Inflammatory macrophage treated with lipopolysaccharide for 4 hours (primary cell): Measurements from ENCODE around the gene RAB10.
"Not testable (repeated sequence)": the region's sequence is repeated elsewhere in the genome, so short reads cannot be mapped to it uniquely, and the experiment has no call there.

ENCODE experiments used
- DNase-seq: peaks from one replicate; pipeline ENCODE4 v3.0.0-alpha.2; 2020

RAB10 gene

GRCh38 chr2:26033818-26034636 lies at the start of gene RAB10:
Gene RAB10 (plus strand): TSS chr2:26034084. CDS start chr2:26034609, 525 bp downstream.
- peak; percentile 99 for DNase-seq

DNA sequence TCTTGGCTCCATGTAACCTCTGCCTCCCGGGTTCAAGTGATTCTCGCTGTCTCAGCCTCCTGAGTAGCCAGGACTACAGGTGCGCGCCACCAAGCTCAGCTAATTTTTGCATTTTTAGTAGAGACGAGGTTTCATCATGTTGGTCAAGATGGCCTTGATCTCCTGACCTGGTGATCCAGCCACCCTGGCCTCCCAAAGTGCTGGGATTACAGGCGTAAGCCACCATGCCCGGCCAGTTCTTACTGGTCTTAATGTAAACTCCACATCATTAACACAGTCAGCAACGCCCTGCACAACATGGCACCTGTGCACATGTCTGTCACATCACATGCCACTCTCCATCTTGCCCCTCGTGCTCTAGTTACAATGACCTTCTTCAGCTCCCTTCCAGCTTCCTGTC lies 45.8 kb upstream of the RAB10 start:
- no peak for DNase-seq

GRCh38 chr2:25989154-25989553 lies 44.7 kb upstream of the RAB10 start:
- no peak for DNase-seq

- no peak for DNase-seq
Observed at GRCh38 chr2:25991965-25992364, 41.9 kb upstream of the RAB10 start.

- DNase-seq = no peak
Observed at GRCh38 chr2:25992556-25992955, 41.3 kb upstream of the RAB10 start.

- no peak for DNase-seq
Observed at GRCh38 chr2:25993049-25993448, 40.8 kb upstream of the RAB10 start.

DNA sequence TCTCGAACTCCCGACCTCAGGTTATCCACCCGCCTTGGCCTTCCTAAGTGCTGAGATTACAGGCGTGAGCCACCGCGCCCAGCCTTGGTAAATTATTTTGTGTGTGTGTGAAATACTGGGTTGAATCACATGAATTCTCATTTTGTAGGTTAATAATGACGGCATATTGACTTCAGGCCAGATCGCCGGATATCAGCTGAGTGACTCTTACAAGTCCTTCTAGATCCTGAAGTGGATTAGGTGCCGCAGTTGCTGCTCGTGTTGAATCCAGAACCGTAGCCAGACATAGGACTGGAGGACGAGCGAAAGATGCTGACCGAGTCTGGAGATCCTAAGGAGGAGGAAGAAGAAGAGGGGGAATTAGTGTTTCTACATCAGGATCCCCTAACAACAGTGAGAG lies 39.4 kb upstream of the RAB10 start:
- DNase-seq = no peak

DNA sequence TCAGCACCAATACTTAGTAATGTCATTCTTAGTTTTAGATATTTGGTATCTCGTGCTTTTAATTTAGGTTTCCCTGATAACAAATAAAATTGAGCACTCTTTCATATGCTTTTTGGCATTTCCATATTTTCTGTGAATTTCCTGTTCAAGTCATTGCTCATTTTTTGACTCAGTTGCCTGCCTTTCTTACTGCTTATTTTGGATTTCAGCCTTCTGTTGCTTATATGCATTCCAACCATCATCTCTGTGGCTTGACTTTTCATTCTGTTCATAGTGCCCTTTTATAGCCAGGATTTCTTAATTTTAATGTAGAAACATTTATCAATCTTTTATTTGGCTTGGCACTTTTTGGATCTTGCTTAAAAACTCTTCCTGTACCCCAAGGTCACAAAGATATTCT lies 37.0 kb upstream of the RAB10 start:
- DNase-seq = no peak

- DNase-seq = not testable (repeated sequence)
Observed at GRCh38 chr2:25998816-25999383, 35.0 kb upstream of the RAB10 start.

DNA sequence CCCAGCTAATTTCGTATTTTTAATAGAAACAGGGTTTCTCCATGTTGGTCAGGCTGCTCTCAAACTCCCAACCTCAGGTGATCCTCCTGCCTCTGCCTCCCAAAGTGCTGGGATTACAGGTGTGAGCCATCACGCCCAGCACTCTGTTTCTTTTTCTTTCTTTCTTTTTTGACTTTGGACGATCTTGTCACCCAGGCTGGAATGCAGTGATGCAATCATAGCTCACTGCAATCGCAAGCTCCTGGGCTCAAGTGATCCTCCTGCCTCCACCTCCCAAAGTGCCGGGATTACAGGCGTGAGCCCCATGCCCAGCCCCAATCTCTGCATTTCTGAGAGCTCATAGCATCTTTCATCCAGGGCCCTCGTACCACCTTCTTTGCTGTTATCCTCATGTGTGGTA lies 34.5 kb upstream of the RAB10 start:
- not testable (repeated sequence) for DNase-seq

- peak; percentile 98 for DNase-seq
Observed at GRCh38 chr2:26000561-26001082, 33.3 kb upstream of the RAB10 start.

GRCh38 chr2:26001743-26002351 lies 32.0 kb upstream of the RAB10 start:
- peak; percentile 66 for DNase-seq

DNA sequence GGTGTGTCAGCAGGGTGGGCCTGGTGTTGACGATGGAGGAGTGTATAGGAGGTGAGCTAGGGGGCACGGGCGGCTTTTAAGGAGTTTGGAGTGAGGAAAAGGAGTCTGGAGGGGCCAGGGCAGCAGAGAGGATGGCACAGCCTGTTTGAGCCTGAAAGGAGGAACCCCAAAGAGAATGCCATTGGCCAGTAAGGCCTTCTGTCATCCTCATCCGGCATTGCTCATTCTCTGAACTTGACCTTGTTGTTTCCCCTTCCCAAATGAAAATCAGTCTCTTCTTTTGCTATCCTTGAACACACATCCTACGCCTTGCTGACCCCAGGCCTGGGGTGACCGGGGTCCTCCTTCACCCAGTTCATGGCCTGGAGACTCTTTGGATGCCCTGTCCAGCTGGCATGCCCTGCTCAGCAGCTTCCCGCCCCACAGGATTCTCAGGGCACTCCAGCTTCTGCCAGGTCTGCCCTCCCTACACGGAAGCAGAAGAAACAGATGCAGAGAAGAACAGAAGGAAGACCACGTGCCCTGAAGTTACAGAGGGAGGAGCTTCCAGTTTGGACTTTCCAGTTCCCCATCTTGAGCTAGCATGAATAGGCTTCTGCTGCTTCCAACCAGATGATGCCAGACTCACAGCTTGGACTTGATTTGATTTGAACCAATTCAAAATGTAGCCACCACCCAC lies 31.1 kb upstream of the RAB10 start:
- peak; percentile 94 for DNase-seq

DNA sequence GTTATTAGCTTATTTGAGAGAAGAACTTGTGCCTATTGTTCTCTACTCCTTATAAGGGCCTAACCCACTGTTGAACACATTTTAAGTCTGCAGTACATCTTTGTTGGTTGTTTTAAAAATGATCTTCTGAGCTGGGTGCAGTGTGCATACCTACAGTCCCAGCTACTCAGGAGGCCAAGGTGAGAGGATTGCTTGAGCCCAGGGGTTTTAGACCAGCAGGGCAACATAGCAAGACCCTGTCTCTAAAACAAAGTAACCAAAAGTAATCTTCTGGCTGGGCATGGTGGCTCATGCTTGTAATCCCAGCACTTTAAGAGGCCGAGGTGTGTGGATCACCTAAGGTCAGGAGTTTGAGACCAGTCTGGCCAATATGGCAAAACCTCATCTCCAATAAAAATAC lies 25.8 kb upstream of the RAB10 start:
- no peak for DNase-seq

DNA sequence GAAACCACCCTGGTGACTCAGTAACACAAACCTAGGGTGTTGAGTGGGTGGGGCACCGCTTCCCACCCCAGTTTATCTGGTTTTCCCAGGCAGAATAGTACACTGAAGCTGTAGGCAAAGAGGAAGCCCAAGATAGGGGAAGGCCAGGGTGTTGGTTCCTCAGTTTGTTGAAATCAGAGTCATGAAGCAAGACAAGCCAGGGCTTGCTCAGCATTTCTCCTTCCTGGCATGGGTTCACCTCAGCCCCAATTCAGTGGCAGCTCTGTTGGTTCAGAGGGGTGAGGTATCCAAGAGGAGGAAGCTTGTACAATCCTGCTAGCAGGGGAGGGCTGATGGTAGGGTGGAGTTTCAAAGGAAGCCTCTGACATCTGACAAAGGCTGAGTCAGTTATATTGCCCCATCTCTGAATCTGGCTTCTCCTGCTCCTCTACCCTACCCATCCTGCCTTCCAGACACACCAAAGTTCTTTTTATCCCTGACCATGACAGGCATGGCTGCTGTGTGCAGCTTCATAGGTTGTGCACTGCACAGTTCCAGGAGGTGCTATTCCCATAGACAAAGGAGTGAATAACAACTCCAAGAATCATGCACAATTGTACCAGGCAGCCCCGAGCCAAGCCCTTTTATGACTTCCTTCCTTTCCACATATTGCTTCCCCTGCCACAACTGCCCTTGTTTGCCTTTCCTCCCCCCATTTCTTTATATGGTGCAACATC lies 24.9 kb upstream of the RAB10 start:
- DNase-seq = peak; percentile 99

GRCh38 chr2:26009567-26009963 lies 24.3 kb upstream of the RAB10 start:
- no peak for DNase-seq

- no peak for DNase-seq
Observed at GRCh38 chr2:26010943-26011342, 22.9 kb upstream of the RAB10 start.

DNA sequence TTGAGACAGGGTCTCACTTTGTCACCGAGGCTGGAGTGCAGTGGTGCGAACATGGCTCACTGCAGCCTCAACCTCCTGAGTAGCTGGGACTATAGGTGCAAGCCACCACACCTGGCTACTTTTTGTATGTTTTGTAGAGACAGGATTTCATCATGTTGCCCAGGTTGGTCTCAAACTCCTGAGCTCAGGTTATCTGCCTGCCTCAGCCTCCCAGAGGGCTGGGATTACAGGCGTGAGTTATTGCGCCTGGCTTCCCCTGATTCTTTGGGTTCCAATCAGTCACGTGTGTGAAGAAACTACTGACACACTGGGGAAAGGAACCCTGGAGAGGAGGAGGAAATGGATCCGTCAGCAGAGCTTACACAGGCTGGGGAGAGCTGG lies 22.3 kb upstream of the RAB10 start:
- DNase-seq = peak; percentile 86

GRCh38 chr2:26011990-26012856 lies 21.7 kb upstream of the RAB10 start:
- DNase-seq = peak; percentile 97

GRCh38 chr2:26013668-26014067 lies 20.2 kb upstream of the RAB10 start:
- DNase-seq = no peak

- peak; percentile 94 for DNase-seq
Observed at GRCh38 chr2:26016012-26016705, 17.7 kb upstream of the RAB10 start.
